H9 (cell line): ENCODE results near the gene CCL11. TPM values are rescaled to one million over a fixed set of nuclear protein-coding genes. Genes with fewer than 3 reads are reported as not detected.

Experiments used
- DNase-seq: peaks from one replicate; pipeline ENCODE4 v3.0.0-alpha.2; 2017
- H2AFZ ChIP-seq: one replicate; pipeline ENCODE4 v1.6.1; 2013; ENCODE audit warnings: mild to moderate bottlenecking, low read length, control low read depth, moderate library complexity
- H2AK5ac ChIP-seq: 2 replicates; pipeline ENCODE4 v1.6.1; 2013; ENCODE audit warnings: low read length, control low read depth, mixed read lengths; ENCODE audit not compliant: insufficient read length
- H2BK120ac ChIP-seq: one replicate; pipeline ENCODE4 v1.6.1; 2013; ENCODE audit warnings: low read depth, mild to moderate bottlenecking, low read length, control low read depth, inconsistent platforms; ENCODE audit not compliant: poor library complexity, severe bottlenecking
- H2BK12ac ChIP-seq: 2 replicates; pipeline ENCODE4 v1.6.1; 2013; ENCODE audit warnings: low read length, control low read depth, mixed read lengths, low read depth; ENCODE audit not compliant: insufficient read length
- H2BK15ac ChIP-seq: 2 replicates; pipeline ENCODE4 v1.6.1; 2013; ENCODE audit warnings: low read depth, low read length, control low read depth
- H2BK20ac ChIP-seq: one replicate; pipeline ENCODE4 v1.6.1; 2013; ENCODE audit warnings: low read depth, mild to moderate bottlenecking, low read length, control low read depth, inconsistent platforms; ENCODE audit not compliant: poor library complexity, severe bottlenecking
- H2BK5ac ChIP-seq: 2 replicates; pipeline ENCODE4 v1.6.1; 2013; ENCODE audit warnings: low read length, control low read depth, mixed read lengths; ENCODE audit not compliant: insufficient read length
- H3K14ac ChIP-seq: 2 replicates; pipeline ENCODE4 v1.6.1; 2013; ENCODE audit warnings: low read length, control low read depth; ENCODE audit not compliant: insufficient read depth
- H3K18ac ChIP-seq: 2 replicates; pipeline ENCODE4 v1.6.1; 2013; ENCODE audit warnings: low read depth, mild to moderate bottlenecking, mixed read lengths, low read length, control low read depth; ENCODE audit not compliant: insufficient read length
- H3K23ac ChIP-seq: 2 replicates; pipeline ENCODE4 v1.6.1; 2013; ENCODE audit warnings: low read length, control low read depth, mixed read lengths, low read depth; ENCODE audit not compliant: insufficient read length
- H3K23me2 ChIP-seq: 2 replicates; pipeline ENCODE4 v1.6.1; 2013; ENCODE audit warnings: low read depth, mild to moderate bottlenecking, mixed read lengths, low read length, control low read depth; ENCODE audit not compliant: insufficient read length, poor library complexity, severe bottlenecking
- H3K27ac ChIP-seq: 2 replicates; pipeline ENCODE4 v1.5.1; 2013; ENCODE audit warnings: low read length, control low read depth, mixed read lengths, low read depth; ENCODE audit not compliant: insufficient read length
- H3K27me3 ChIP-seq: 2 replicates; pipeline ENCODE4 v1.6.1; 2013; ENCODE audit warnings: low read length, control low read depth, inconsistent platforms; ENCODE audit not compliant: insufficient read depth
- H3K4ac ChIP-seq: 2 replicates; pipeline ENCODE4 v1.6.1; 2013; ENCODE audit warnings: low read depth, mild to moderate bottlenecking, control low read depth, inconsistent platforms, low read length, moderate library complexity
- H3K4me1 ChIP-seq: 2 replicates; pipeline ENCODE4 v1.6.1; 2013; ENCODE audit warnings: low read length, control low read depth, inconsistent platforms; ENCODE audit not compliant: insufficient read depth
- H3K4me2 ChIP-seq: 2 replicates; pipeline ENCODE4 v1.6.1; 2013; ENCODE audit warnings: low read length, control low read depth, mixed read lengths; ENCODE audit not compliant: insufficient read length, insufficient read depth
- H3K56ac ChIP-seq: 2 replicates; pipeline ENCODE4 v1.6.1; 2013; ENCODE audit warnings: low read depth, mild to moderate bottlenecking, mixed read lengths, low read length, control low read depth; ENCODE audit not compliant: insufficient read length
- H3K79me1 ChIP-seq: 2 replicates; pipeline ENCODE4 v1.6.1; 2013; ENCODE audit warnings: low read depth, mild to moderate bottlenecking, moderate library complexity, low read length, control low read depth, inconsistent platforms; ENCODE audit not compliant: insufficient read depth, poor library complexity, severe bottlenecking
- H3K79me2 ChIP-seq: 2 replicates; pipeline ENCODE4 v1.6.1; 2013; ENCODE audit warnings: low read length, control low read depth, inconsistent platforms; ENCODE audit not compliant: insufficient read depth
- H3K9ac ChIP-seq: 2 replicates; pipeline ENCODE4 v1.6.1; 2013; ENCODE audit warnings: low read length, control low read depth, mixed read lengths; ENCODE audit not compliant: insufficient read length; ENCODE audit errors: extremely low read depth
- H3K9me3 ChIP-seq: one replicate; pipeline ENCODE4 v1.6.1; 2013; ENCODE audit warnings: low read depth, low read length, inconsistent platforms; ENCODE audit not compliant: control insufficient read depth
- H3T11ph ChIP-seq: one replicate; pipeline ENCODE4 v1.6.1; 2013; ENCODE audit warnings: mild to moderate bottlenecking, low read length, control low read depth, inconsistent platforms
- H4K20me1 ChIP-seq: one replicate; pipeline ENCODE4 v1.6.1; 2013; ENCODE audit not compliant: control insufficient read depth, insufficient read length, insufficient read depth
- H4K5ac ChIP-seq: 2 replicates; pipeline ENCODE4 v1.6.1; 2013; ENCODE audit warnings: low read depth, mild to moderate bottlenecking, mixed read lengths, low read length, control low read depth; ENCODE audit not compliant: insufficient read length
- H4K8ac ChIP-seq: replicated peaks from 2 replicates; pipeline ENCODE4 v1.6.1; 2013; ENCODE audit warnings: low read length, control low read depth, mixed read lengths, low read depth; ENCODE audit not compliant: insufficient read length
- H4K91ac ChIP-seq: 2 replicates; pipeline ENCODE4 v1.6.1; 2013; ENCODE audit warnings: low read depth, mild to moderate bottlenecking, moderate library complexity, mixed read lengths, low read length, control low read depth; ENCODE audit not compliant: insufficient read length
- H3K27ac Mint-ChIP-seq, 3 experiments: 2 replicates in 2 of 3; 3 replicates in 1 of 3; pipeline ENCODE4 v1.8.0; 2020 to 2021; ENCODE audit warnings: mixed read lengths in 3 of 3, mild to moderate bottlenecking in 1 of 3, moderate library complexity in 1 of 3
- H3K27me3 Mint-ChIP-seq: 2 replicates; pipeline ENCODE4 v1.8.0; 2021; ENCODE audit warnings: low read depth, mild to moderate bottlenecking, moderate library complexity, mixed read lengths
- H3K36me3 Mint-ChIP-seq, 3 experiments: 2 replicates in 2 of 3; 3 replicates in 1 of 3; pipeline ENCODE4 v1.8.0; 2020 to 2021; ENCODE audit warnings: low read depth in 3 of 3, mixed read lengths in 3 of 3; ENCODE audit not compliant: insufficient read depth in 1 of 3
- H3K4me1 Mint-ChIP-seq, 2 experiments: 2 replicates each; pipeline ENCODE4 v1.8.0; 2020; ENCODE audit warnings: mixed read lengths in 2 of 2
- H3K4me3 Mint-ChIP-seq, 2 experiments: 2 replicates in 1 of 2; 3 replicates in 1 of 2; pipeline ENCODE4 v1.8.0; 2020 to 2021; ENCODE audit warnings: mild to moderate bottlenecking in 2 of 2, mixed read lengths in 2 of 2, moderate library complexity in 1 of 2
- H3K9me3 Mint-ChIP-seq, 2 experiments: 2 replicates in 1 of 2; 3 replicates in 1 of 2; pipeline ENCODE4 v1.8.0; 2020; ENCODE audit warnings: mild to moderate bottlenecking in 2 of 2, mixed read lengths in 2 of 2, moderate library complexity in 1 of 2
- WGBS: extraction: QIAGEN DNeasy Blood & Tissue Kit; methylation state at CpG from one replicate; pipeline ENCODE4 v1.1.7; 2013; ENCODE audit warnings: missing lambda C conversion rate, low lambda C conversion rate, mixed read lengths; ENCODE audit not compliant: insufficient read length; ENCODE audit errors: extremely low coverage; 5-methylcytosine and 5-hydroxymethylcytosine counted together
- total RNA-seq: library from RNA; stranded (reverse); gene quantifications from 2 replicates; pipeline ENCODE4 v1.2.1, GENCODE V29; 2021
- TF ChIP-seq, protein P1 (sequence below): fragments of 200-600 bp; sonication (generic); conservative IDR thresholded peaks from 3 replicates; pipeline ENCODE4 v1.8.0; 2021; ENCODE audit warnings: antibody characterized with exemption, mild to moderate bottlenecking

The CCL11 gene
- total RNA-seq, 1 experiment from 2014 or later: not detected

DNA sequence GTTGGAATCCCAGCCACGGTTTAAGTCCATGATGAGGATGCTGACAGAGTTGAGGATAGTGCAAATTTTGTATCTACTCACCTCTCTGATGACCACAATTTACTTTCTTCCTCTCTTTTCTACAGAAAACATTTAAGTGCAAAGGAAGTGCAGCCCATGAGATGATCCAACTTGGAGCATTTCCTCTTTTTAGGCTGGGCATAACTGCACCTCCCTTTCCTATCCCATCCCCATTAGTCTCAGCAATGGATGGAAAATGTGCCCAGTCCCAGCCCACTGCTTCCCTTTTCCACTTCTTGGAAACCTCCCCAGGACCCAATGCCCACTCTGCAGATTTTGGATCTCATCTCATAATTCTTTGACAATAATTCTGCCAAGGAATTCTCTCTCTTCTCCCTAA, 17.1 kb downstream of the CCL11 start:
- DNase-seq: no peak
- Histone ChIP-seq H4K8ac (no peak overlapping the region), H3K4me1 (no peaks in the 10 kb centered on the region), H2BK20ac (no peak overlapping the region), H3K27ac (no peak overlapping the region), H3K14ac (no peak overlapping the region), H2AFZ (no peak overlapping the region), H3K79me1 (no peaks in the 10 kb centered on the region), H4K91ac (no peak overlapping the region), H3K56ac (no peak overlapping the region), H3K9me3 (no peaks in the 10 kb centered on the region), H3K9ac (no peak overlapping the region), H3K4me2 (no peak overlapping the region), H3K18ac (no peak overlapping the region), H2BK15ac (no peak overlapping the region), H4K20me1 (no peaks in the 10 kb centered on the region), H2BK120ac (no peak overlapping the region), H4K5ac (no peak overlapping the region), H3T11ph (no peak overlapping the region), H3K27me3 (no peaks in the 10 kb centered on the region; the same call in 1 of the 2 replicates), H2BK5ac (no peak overlapping the region), H2AK5ac (no peak overlapping the region), H3K23me2 (no peaks in the 10 kb centered on the region), H3K4ac (no peak overlapping the region), H3K23ac (no peak overlapping the region), H3K79me2 (no peaks in the 10 kb centered on the region), H2BK12ac (no peak overlapping the region)
- H3K4me3 Mint-ChIP-seq: no peak overlapping the region
- TF ChIP-seq, protein P1, sequence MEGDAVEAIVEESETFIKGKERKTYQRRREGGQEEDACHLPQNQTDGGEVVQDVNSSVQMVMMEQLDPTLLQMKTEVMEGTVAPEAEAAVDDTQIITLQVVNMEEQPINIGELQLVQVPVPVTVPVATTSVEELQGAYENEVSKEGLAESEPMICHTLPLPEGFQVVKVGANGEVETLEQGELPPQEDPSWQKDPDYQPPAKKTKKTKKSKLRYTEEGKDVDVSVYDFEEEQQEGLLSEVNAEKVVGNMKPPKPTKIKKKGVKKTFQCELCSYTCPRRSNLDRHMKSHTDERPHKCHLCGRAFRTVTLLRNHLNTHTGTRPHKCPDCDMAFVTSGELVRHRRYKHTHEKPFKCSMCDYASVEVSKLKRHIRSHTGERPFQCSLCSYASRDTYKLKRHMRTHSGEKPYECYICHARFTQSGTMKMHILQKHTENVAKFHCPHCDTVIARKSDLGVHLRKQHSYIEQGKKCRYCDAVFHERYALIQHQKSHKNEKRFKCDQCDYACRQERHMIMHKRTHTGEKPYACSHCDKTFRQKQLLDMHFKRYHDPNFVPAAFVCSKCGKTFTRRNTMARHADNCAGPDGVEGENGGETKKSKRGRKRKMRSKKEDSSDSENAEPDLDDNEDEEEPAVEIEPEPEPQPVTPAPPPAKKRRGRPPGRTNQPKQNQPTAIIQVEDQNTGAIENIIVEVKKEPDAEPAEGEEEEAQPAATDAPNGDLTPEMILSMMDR: no peak
- peaks cover 6 to 11% of the 10 kb centered on the region in 2 experiments for H3K4me1 Mint-ChIP-seq
- H3K27ac Mint-ChIP-seq: no peak overlapping the region; a peak in 1 of 7 replicates
- peaks cover 18% of the 10 kb centered on the region for H3K27me3 Mint-ChIP-seq
- no peaks in the 10 kb centered on the region for H3K36me3 Mint-ChIP-seq
- no peaks in the 10 kb centered on the region for H3K9me3 Mint-ChIP-seq
- WGBS: no CpG with 5 or more reads among the region's 1 CpG
